ENCODE results near the gene CINP. TPM values are rescaled to one million over a fixed set of nuclear protein-coding genes. Genes with fewer than 3 reads are reported as not detected.
A peak's percentile ranks its signal among the peaks of the same experiment; 100 is the strongest.

The CINP gene
- total and polyA plus RNA-seq, 2 of the 13 experiments (the other 11 are each of a cell fraction or from before 2014, with no cell fraction given) = 32.8 to 42.8 TPM

DNA sequence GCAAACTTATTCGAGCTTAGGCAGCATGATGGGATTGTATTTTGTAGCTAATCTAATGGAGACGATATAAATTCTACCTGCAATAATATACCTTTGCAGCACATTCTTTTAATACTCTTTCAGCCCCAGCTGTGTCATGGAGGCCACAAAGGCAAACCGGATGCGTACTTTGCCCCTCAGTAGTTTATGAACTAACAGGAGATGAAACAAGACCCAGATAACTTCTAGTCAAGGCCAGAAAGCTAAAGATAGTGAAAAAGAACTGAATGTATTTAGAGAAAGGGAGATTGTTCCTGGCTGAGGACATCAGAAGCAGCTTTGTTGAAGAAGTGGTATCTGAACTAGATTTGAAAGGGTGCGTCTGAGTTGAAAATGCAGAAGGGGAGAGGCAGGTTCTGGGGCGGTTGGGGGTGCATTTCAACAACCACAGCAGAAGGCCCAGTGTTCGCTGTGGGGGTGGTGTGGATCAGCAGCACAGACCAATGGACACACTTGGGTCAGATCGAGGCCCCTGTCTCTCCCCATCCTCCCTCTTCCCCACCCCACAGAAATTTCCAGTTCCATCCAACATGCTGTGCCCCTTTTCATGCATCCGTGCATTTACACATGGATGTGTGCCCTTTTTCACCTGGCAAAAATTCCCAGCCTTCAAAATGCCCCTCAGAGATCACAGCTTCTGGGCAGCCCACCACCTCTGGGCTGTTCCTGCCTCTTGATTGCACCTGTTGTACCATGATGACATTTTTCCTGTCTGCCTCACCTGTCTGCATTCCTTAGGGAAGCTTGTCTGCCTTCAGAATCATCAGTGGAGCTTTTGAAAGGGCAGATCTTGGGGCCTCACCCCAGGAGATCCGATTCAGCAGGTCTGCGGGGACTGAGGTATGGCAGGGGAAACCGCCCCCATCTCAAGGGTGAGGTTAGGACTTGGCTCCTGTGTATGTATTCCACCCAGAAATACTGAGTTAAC, 41.0 kb downstream of the CINP start (continued):
- TF ChIP-seq ZNF281 (CRISPR knock-in tag; IDR thresholded peaks at IDR 0.05; ENCODE audit: borderline replicate concordance) (peak; percentile 65; the same call in 1 of the 2 replicates), SIN3A (IDR thresholded peaks at IDR 0.05; ENCODE audit: borderline replicate concordance, low read depth, low read length) (peak; percentile 11; the same call in 1 of the 2 replicates), ZNF746 (CRISPR knock-in tag; IDR thresholded peaks at IDR 0.05) (no peak), ZFY (CRISPR knock-in tag; IDR thresholded peaks at IDR 0.05) (peak; percentile 32), ZBTB3 (CRISPR knock-in tag; IDR thresholded peaks at IDR 0.05; ENCODE audit: borderline replicate concordance, low read depth) (no peak), PHF21A (CRISPR knock-in tag; IDR thresholded peaks at IDR 0.05) (peak; percentile 82), TFDP1 (CRISPR knock-in tag; IDR thresholded peaks at IDR 0.05; ENCODE audit: borderline replicate concordance) (no peak; the same call in 1 of the 2 replicates), ZKSCAN5 (CRISPR knock-in tag; IDR thresholded peaks at IDR 0.05) (no peak), MEIS2 (CRISPR knock-in tag; IDR thresholded peaks at IDR 0.05) (no peak), STAG1 (CRISPR knock-in tag; IDR thresholded peaks at IDR 0.05) (0 out of 2 replicates have a peak, but pooled peaks have one; percentile 6), BORCS8-MEF2B (CRISPR knock-in tag; IDR thresholded peaks at IDR 0.05) (no peak), ZFP91 (CRISPR knock-in tag; IDR thresholded peaks at IDR 0.05; ENCODE audit: borderline replicate concordance) (no peak), PREB (CRISPR knock-in tag; IDR thresholded peaks at IDR 0.05) (no peak), SIX4 (CRISPR knock-in tag; IDR thresholded peaks at IDR 0.05) (peak; percentile 84), AGO2 (optimal IDR thresholded peaks at IDR 0.05; ENCODE audit: low read depth, low read length) (no peak), HHEX (CRISPR knock-in tag; IDR thresholded peaks at IDR 0.05) (no peak), NPAS2 (CRISPR knock-in tag; IDR thresholded peaks at IDR 0.05; ENCODE audit: borderline replicate concordance) (no peak), ZNF329 (CRISPR knock-in tag; IDR thresholded peaks at IDR 0.05; ENCODE audit: low read depth) (0 out of 2 replicates have a peak, but pooled peaks have one; percentile 23)
- TF ChIP-seq, protein P1, sequence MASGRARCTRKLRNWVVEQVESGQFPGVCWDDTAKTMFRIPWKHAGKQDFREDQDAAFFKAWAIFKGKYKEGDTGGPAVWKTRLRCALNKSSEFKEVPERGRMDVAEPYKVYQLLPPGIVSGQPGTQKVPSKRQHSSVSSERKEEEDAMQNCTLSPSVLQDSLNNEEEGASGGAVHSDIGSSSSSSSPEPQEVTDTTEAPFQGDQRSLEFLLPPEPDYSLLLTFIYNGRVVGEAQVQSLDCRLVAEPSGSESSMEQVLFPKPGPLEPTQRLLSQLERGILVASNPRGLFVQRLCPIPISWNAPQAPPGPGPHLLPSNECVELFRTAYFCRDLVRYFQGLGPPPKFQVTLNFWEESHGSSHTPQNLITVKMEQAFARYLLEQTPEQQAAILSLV (CRISPR knock-in tag; IDR thresholded peaks at IDR 0.05; ENCODE audit: borderline replicate concordance) = 0 out of 2 replicates have a peak, but pooled peaks have one; percentile 62
